ENCODE results near the gene KREMEN2. TPM values are rescaled to one million over a fixed set of nuclear protein-coding genes. Genes with fewer than 3 reads are reported as not detected.

KREMEN2 gene
- total RNA-seq, 2 donors from 2014 or later = not detected

- DNase-seq (ENCODE audit: low spot score) (no peak), ATAC-seq (no peak)
- peaks cover 14 to 23% of the 10 kb centered on the region in 2 donors for H3K4me1 Mint-ChIP-seq (ENCODE audit: low read depth in 2 of 2)
- no peak overlapping the region for H3K27ac Mint-ChIP-seq
- no peaks in the 10 kb centered on the region for H3K36me3 Mint-ChIP-seq
- H3K9me3 Mint-ChIP-seq = no peaks in the 10 kb centered on the region
- H3K27me3 Mint-ChIP-seq = peaks cover 3% of the 10 kb centered on the region in 2 donors
- H3K4me3 Mint-ChIP-seq = no peak overlapping the region
Measured at GRCh38 chr16:2973093-2973492, 9.0 kb downstream of the KREMEN2 start.

- Mint-ChIP-seq H3K4me1 (ENCODE audit: low read depth in 2 of 2) (peaks cover 8 to 17% of the 10 kb centered on the region in 2 donors), H3K27ac (no peak overlapping the region), H3K4me3 (no peak overlapping the region), H3K9me3 (no peaks in the 10 kb centered on the region), H3K36me3 (no peaks in the 10 kb centered on the region), H3K27me3 (no peaks in the 10 kb centered on the region)
- DNase-seq (ENCODE audit: low spot score) (no peak), ATAC-seq (no peak)
Measured at GRCh38 chr16:2973605-2974318, 9.7 kb downstream of the KREMEN2 start.

- no peaks in the 10 kb centered on the region for H3K36me3 Mint-ChIP-seq
- no peak overlapping the region for H3K4me3 Mint-ChIP-seq
- peaks cover 8 to 17% of the 10 kb centered on the region in 2 donors for H3K4me1 Mint-ChIP-seq (ENCODE audit: low read depth in 2 of 2)
- no peak for DNase-seq (ENCODE audit: low spot score)
- no peaks in the 10 kb centered on the region for H3K9me3 Mint-ChIP-seq
- H3K27me3 Mint-ChIP-seq = no peaks in the 10 kb centered on the region
- no peak overlapping the region for H3K27ac Mint-ChIP-seq
- no peak for ATAC-seq
Measured at GRCh38 chr16:2974319-2975056, 10.4 kb downstream of the KREMEN2 start.

DNA sequence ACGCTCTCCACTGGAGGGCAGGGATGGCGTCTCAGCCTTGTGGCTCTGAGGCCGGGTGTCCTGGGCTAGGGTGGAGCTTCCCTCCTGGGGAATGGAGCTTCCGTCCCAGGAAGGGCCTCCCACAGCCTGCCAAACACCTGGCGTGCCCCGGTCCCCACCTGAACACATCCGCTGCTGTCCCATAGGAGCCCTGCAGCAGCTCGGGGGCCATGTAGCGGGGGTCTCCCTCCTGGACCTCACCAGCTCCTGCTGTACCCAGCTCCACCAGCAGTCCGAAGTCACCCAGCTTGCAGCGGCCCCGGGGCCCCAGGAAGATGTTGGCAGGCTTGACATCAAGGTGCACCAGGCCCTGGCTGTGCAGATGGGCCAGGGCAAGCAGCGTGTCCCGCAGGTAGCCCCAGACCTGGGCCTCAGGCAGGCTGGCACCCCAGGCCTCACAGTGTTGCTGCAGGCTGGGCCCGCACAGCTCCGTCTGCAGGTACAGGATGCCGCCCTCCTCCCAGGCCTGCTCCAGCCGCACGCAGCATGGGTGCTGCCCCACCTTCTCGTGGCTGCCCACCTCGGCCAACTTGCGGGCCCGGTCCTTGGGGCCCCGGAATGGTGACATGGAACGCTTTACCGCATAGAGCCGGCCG lies 11.2 kb downstream of the KREMEN2 start:
- no peaks in the 10 kb centered on the region for H3K36me3 Mint-ChIP-seq
- peaks cover 8 to 17% of the 10 kb centered on the region in 2 donors for H3K4me1 Mint-ChIP-seq (ENCODE audit: low read depth in 2 of 2)
- no peak overlapping the region for H3K27ac Mint-ChIP-seq
- no peaks in the 10 kb centered on the region for H3K27me3 Mint-ChIP-seq
- no peaks in the 10 kb centered on the region for H3K9me3 Mint-ChIP-seq
- DNase-seq (ENCODE audit: low spot score) = no peak
- ATAC-seq = no peak
- H3K4me3 Mint-ChIP-seq = no peak overlapping the region

GRCh38 chr16:2976201-2976600 lies 12.1 kb downstream of the KREMEN2 start:
- Mint-ChIP-seq H3K36me3 (no peaks in the 10 kb centered on the region), H3K27ac (no peak overlapping the region), H3K9me3 (no peaks in the 10 kb centered on the region), H3K4me3 (no peak overlapping the region), H3K27me3 (no peaks in the 10 kb centered on the region), H3K4me1 (ENCODE audit: low read depth in 2 of 2) (peaks cover 6 to 13% of the 10 kb centered on the region in 2 donors)
- no peak for ATAC-seq
- no peak for DNase-seq (ENCODE audit: low spot score)

DNA sequence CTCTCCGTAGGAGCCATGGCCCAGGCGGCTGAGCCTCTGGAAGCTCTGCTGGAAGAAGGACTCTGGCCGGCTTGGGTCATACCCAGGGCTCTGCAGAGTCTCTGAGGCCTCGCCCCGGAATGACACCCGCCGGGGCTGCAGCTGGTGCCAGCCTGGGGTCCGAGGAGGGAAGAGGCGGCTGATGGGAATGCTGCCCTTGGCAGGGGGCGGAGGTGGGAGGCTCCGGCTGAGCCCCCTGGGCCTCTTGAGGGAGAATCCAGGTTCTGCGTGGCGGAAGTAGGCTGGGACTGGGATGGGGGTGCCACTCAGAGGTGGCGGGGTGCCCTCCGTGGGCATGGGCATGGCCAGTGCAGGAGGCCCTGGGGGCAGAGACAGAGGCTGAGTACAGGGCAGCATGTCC lies 12.6 kb downstream of the KREMEN2 start:
- DNase-seq (ENCODE audit: low spot score) (no peak), ATAC-seq (no peak)
- no peak overlapping the region for H3K27ac Mint-ChIP-seq
- H3K36me3 Mint-ChIP-seq = no peaks in the 10 kb centered on the region
- no peaks in the 10 kb centered on the region for H3K27me3 Mint-ChIP-seq
- H3K9me3 Mint-ChIP-seq = no peaks in the 10 kb centered on the region
- no peak overlapping the region for H3K4me3 Mint-ChIP-seq
- H3K4me1 Mint-ChIP-seq (ENCODE audit: low read depth in 2 of 2) = peaks cover 8 to 16% of the 10 kb centered on the region in 2 donors

DNA sequence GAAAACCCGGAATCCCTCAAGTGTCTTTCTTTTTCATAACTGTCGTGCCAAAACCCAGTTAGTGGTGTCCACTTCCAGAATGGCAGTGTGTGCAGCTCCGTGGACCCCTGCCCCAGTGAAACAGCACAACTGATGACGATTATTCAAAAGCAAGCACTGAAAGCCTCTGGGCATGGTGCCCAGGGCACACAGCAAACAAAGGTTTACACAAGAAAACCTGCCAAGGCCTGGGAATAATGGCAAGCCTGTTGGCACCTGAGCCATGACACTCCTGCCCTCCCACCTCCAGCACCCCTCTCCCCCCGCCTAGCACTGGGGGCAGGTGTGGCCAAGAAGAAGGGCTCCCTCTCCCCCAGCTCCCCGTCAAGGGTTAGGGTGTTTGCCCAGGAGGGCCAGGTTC lies 13.4 kb downstream of the KREMEN2 start:
- Mint-ChIP-seq H3K27me3 (no peaks in the 10 kb centered on the region), H3K4me1 (ENCODE audit: low read depth in 2 of 2) (peaks cover 6 to 15% of the 10 kb centered on the region in 2 donors), H3K27ac (no peak overlapping the region), H3K36me3 (no peaks in the 10 kb centered on the region), H3K9me3 (no peaks in the 10 kb centered on the region), H3K4me3 (no peak overlapping the region)
- no peak for DNase-seq (ENCODE audit: low spot score)
- no peak for ATAC-seq

DNA sequence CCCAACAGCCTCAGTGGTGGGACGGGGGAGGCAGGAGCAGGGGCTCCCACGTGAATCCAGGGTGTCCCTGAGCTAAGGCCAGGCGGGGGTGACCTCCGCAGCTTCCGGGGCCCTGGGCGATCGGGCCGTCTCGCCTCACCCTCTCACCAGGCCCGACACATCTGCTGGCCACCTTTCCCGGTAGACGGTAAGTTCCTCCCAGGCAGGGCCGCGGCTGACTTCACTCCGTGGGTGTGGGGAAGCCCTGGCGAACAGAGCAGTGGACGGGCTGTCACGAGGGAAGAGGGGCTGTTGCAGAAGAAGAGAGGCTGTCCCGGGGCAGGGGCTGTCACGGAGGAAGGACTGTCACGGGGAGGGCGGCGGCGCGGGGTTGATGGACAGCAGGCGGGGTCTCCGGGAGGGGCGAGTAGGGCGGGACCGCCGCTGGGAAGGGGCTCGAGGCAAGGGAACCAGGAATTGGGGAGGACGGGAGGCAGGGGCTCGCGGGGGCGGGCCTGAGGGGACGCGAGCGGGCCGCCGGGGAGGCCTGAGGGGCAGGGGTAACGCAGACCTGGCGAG lies 15.7 kb downstream of the KREMEN2 start:
- Mint-ChIP-seq H3K4me1 (ENCODE audit: low read depth in 2 of 2) (peaks cover 10 to 19% of the 10 kb centered on the region in 2 donors), H3K4me3 (peak overlapping the region; percentile 69), H3K36me3 (no peaks in the 10 kb centered on the region), H3K27me3 (no peaks in the 10 kb centered on the region), H3K9me3 (no peaks in the 10 kb centered on the region), H3K27ac (peak overlapping the region in 1 of 2 donors; percentile 49)
- ATAC-seq = peak in 1 of 2 donors; percentile 14
- DNase-seq (ENCODE audit: low spot score) = no peak

GRCh38 chr16:2980227-2981176 lies 16.4 kb downstream of the KREMEN2 start, which contains the start of gene PKMYT1:
Gene PKMYT1 (minus strand): TSS chr16:2980446. CDS start chr16:2979657, 789 bp downstream.
- H3K9me3 Mint-ChIP-seq = no peaks in the 10 kb centered on the region
- H3K4me1 Mint-ChIP-seq (ENCODE audit: low read depth in 2 of 2) = peaks cover 10 to 19% of the 10 kb centered on the region in 2 donors
- H3K27me3 Mint-ChIP-seq = no peaks in the 10 kb centered on the region
- peak; percentile 93 to 95 for ATAC-seq
- H3K4me3 Mint-ChIP-seq = peak within 1 kb of the TSS; percentile 69
- peak within 1 kb of the TSS; percentile 77 to 80 for H3K27ac Mint-ChIP-seq
- no peaks in the 10 kb centered on the region for H3K36me3 Mint-ChIP-seq
- peak; percentile 95 for DNase-seq (ENCODE audit: low spot score)

- Mint-ChIP-seq H3K9me3 (no peaks in the 10 kb centered on the region), H3K36me3 (no peaks in the 10 kb centered on the region)
- no peak for ATAC-seq
Measured at GRCh38 chr16:2981177-2981898, 17.3 kb downstream of the KREMEN2 start.

GRCh38 chr16:2981899-2982250 lies 17.8 kb downstream of the KREMEN2 start:
- ATAC-seq (no peak), DNase-seq (ENCODE audit: low spot score) (no peak)
- Mint-ChIP-seq H3K27ac (peak overlapping the region; percentile 77 to 80), H3K27me3 (no peaks in the 10 kb centered on the region), H3K9me3 (no peaks in the 10 kb centered on the region), H3K36me3 (no peaks in the 10 kb centered on the region), H3K4me1 (ENCODE audit: low read depth in 2 of 2) (peaks cover 10 to 19% of the 10 kb centered on the region in 2 donors), H3K4me3 (peak overlapping the region; percentile 69)

More at GRCh38 chr16:2981177-2981898, 17.3 kb downstream of the KREMEN2 start:
- no peaks in the 10 kb centered on the region for H3K27me3 Mint-ChIP-seq
- peak overlapping the region; percentile 69 for H3K4me3 Mint-ChIP-seq
- no peak for DNase-seq (ENCODE audit: low spot score)
- peak overlapping the region; percentile 77 to 80 for H3K27ac Mint-ChIP-seq
- peaks cover 10 to 19% of the 10 kb centered on the region in 2 donors for H3K4me1 Mint-ChIP-seq (ENCODE audit: low read depth in 2 of 2)

DNA sequence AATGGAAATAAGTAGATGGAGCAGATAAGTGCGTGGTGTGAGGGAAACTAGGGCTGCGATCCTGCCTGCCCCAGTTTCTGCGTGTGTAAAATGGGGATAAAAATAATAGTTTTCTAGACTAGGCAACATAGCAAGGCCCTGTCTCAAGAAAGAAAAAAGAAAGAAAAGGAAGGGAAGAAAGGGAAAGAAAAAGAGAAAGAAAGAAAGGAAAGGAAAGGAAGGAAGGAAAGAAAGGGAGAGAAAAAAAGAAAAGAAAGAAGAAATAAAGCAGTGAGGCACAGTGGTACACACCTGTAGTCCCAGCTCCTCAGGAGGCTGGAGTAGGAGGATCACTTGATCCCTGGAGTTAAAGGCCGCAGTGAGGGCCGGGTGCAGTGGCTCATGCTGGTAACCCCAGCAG lies 18.3 kb downstream of the KREMEN2 start:
- peak overlapping the region; percentile 69 for H3K4me3 Mint-ChIP-seq
- ATAC-seq (no peak), DNase-seq (ENCODE audit: low spot score) (no peak)
- H3K27ac Mint-ChIP-seq = peak overlapping the region in 1 of 2 donors; percentile 80
- no peaks in the 10 kb centered on the region for H3K36me3 Mint-ChIP-seq
- H3K27me3 Mint-ChIP-seq = no peaks in the 10 kb centered on the region
- peaks cover 10 to 19% of the 10 kb centered on the region in 2 donors for H3K4me1 Mint-ChIP-seq (ENCODE audit: low read depth in 2 of 2)
- H3K9me3 Mint-ChIP-seq = no peaks in the 10 kb centered on the region
